Activated T-cell treated with anti-CD3 and anti-CD28 coated beads, Interleukin-2, amount 50 U/mL, for 4 hours (primary cell): ENCODE results near the gene PIAS3. TPM values are rescaled to one million over a fixed set of nuclear protein-coding genes. Genes with fewer than 3 reads are reported as not detected.
"Not testable (repeated sequence)": the region's sequence is repeated elsewhere in the genome, so short reads cannot be mapped to it uniquely, and the experiment has no call there.

Experiments used
- ATAC-seq, 2 donors: fragments of 200-7000 bp; cut with Tn5 transposase; one replicate each; pipeline ENCODE4 v1.10.0; 2021
- DNase-seq: peaks from one replicate; pipeline ENCODE4 v3.0.0-alpha.2; 2020
- H3K27me3 Mint-ChIP-seq: one replicate; pipeline ENCODE4 v1.8.0; 2021; ENCODE audit warnings: low read depth, mixed read lengths
- H3K36me3 Mint-ChIP-seq: one replicate; pipeline ENCODE4 v1.8.0; 2022; ENCODE audit warnings: mixed read lengths; ENCODE audit not compliant: insufficient read depth
- H3K4me1 Mint-ChIP-seq: one replicate; pipeline ENCODE4 v1.8.0; 2021; ENCODE audit warnings: low read depth, mixed read lengths
- H3K4me3 Mint-ChIP-seq: one replicate; pipeline ENCODE4 v1.8.0; 2021; ENCODE audit warnings: mild to moderate bottlenecking, moderate library complexity, mixed read lengths
- H3K9me3 Mint-ChIP-seq: one replicate; pipeline ENCODE4 v1.8.0; 2021; ENCODE audit warnings: mixed read lengths
- total RNA-seq, 3 donors: library from RNA; stranded (reverse); gene quantifications; one replicate each; pipeline ENCODE4 v1.2.1, GENCODE V29; 2021

Gene PIAS3
- total RNA-seq, 3 donors from 2014 or later, result 10.6 to 14.2 (median 12.0) TPM

DNA sequence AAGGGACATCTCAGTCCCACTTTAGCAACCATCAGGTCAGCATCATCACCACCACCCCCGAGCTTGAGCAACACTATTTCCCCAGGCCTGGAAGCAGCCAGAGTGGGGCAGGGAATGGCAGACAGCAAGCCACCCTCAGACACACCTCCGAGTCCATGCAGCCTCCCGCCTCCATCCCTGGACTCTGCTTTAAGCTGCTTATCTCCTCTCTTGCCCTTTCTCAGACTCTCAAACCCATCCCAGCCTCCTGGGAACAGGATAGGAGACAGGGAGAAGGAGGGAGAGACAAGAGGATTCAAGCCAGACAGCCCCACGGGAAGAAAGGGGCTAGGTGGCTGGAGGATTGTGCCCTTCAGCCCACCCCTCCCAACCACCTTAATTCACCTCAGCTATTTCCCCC lies 1.7 kb downstream of the PIAS3 start:
- ATAC-seq (no peak), DNase-seq (no peak)
- Mint-ChIP-seq H3K4me1 (peaks cover 9% of the 10 kb centered on the region), H3K4me3 (peak overlapping the region; percentile 38), H3K9me3 (no peaks in the 10 kb centered on the region), H3K36me3 (peaks cover 11% of the 10 kb centered on the region), H3K27me3 (no peaks in the 10 kb centered on the region)

DNA sequence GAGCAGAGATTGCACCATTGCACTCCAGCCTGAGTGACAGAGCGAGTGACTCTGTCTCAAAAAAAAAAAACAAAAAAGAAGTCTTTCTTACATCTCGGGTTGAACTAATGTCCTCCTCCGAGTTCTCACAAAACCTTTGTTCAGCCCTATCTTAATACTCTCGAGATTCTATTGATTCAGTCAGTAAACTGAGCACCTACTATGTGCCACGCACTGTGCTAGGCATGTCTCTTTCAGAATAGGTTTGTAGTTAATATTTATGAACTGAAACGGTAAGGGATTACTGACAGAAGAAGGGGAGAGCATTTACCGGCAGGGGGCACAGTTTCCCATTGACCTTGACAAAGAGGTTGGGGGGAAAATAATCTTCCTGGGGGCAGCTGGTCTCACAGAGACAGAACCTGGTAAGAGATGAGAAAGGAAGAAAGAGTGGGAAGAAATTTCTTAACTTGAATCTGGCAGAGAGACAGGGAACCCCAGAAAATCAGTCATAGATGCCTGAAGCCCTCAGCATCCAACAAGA lies 3.4 kb downstream of the PIAS3 start:
- DNase-seq (no peak), ATAC-seq (no peak)
- H3K36me3 Mint-ChIP-seq, result peaks cover 15% of the 10 kb centered on the region
- no peaks in the 10 kb centered on the region for H3K27me3 Mint-ChIP-seq
- H3K9me3 Mint-ChIP-seq, result no peaks in the 10 kb centered on the region
- no peak overlapping the region for H3K4me3 Mint-ChIP-seq
- H3K4me1 Mint-ChIP-seq, result peaks cover 9% of the 10 kb centered on the region

DNA sequence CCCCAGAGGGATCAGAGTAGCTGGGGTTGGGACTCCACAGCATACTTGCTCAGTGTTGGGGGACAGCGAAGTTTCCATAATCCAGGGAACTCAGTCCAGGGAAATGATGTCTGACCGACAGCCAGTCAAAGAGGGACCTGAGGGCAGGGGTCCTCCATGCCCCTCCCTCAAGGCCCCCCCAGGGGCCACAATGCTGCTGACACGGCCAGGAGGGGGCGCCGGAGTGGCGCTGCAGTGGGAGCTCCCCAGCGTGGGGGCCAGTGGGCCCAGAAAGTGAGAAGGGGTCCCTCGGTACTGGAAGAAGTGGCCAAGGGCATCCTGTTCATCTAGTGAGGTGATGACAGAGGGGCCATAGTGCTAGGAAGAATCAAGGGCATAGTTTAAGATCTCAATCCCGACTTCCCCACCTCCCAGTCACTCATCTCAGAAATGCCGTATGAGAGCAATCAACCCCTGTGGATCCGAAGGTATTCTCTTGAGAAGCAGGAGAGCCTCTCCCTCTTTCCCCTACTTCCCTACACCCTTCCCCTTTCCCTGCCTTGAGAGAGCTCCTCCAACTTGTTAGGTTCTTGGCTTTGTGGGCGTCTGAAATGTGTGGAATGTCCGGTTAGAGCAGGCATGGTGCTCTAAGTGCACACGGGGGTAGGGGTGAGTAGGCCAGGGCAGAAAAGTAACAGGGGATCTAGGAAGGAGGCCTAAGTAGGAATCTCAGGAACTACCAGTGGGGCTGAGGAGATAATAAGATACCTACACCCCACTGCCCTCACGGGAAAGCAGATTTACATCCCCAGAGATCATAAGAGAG lies 9.3 kb downstream of the PIAS3 start:
- H3K9me3 Mint-ChIP-seq, result no peaks in the 10 kb centered on the region
- H3K36me3 Mint-ChIP-seq, result peaks cover 8% of the 10 kb centered on the region
- H3K4me1 Mint-ChIP-seq, result peaks cover 11% of the 10 kb centered on the region
- ATAC-seq (no peak), DNase-seq (no peak)
- no peak overlapping the region for H3K4me3 Mint-ChIP-seq
- no peaks in the 10 kb centered on the region for H3K27me3 Mint-ChIP-seq

DNA sequence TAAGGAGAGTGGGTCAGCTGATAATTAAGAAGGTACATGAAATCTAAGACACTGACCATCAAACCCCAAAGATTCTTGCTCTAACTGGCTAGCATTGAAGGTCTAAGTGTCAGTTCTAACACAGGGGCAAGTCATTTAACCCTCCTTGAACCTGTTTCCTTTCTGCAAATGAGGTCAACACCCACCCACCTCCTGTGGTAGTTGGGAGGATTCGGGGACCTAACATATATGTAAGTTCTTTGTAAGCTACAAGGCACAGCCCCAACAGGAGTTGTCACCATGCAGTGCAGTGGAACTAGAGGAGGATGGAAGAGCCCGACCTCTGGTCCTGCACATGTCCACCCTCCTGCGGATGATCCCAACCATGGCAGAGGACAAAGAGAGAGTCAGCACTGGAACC lies 11.1 kb downstream of the PIAS3 start:
- DNase-seq (no peak), ATAC-seq (no peak)
- Mint-ChIP-seq H3K4me3 (no peak overlapping the region), H3K9me3 (no peaks in the 10 kb centered on the region), H3K27me3 (no peaks in the 10 kb centered on the region), H3K4me1 (peaks cover 11% of the 10 kb centered on the region), H3K36me3 (peaks cover 6% of the 10 kb centered on the region)

DNA sequence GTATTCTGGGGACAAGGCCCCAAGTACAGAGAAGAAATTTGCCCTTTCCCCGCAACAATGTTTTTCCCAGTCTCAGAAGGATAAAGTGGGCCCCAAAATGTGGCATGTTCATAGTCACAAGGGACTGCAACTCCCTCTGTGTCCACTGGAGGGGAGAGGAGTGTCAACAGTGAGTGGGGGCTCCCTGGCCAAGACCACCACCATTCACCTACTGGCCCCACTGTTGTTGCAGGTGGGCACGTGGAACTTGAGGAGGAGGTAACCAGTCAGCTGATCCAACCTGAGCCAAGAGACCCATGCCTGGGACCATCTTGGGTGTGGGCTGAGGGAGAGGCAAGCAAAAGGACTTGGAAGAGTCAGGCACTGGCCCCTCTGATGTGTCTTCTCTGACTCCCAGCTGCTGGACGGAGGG lies 12.7 kb downstream of the PIAS3 start:
- Mint-ChIP-seq H3K36me3 (peaks cover 13% of the 10 kb centered on the region), H3K27me3 (no peaks in the 10 kb centered on the region), H3K4me3 (no peak overlapping the region), H3K9me3 (no peaks in the 10 kb centered on the region), H3K4me1 (peaks cover 11% of the 10 kb centered on the region)
- DNase-seq (peak; percentile 11), ATAC-seq (peak; percentile 49 to 55)

DNA sequence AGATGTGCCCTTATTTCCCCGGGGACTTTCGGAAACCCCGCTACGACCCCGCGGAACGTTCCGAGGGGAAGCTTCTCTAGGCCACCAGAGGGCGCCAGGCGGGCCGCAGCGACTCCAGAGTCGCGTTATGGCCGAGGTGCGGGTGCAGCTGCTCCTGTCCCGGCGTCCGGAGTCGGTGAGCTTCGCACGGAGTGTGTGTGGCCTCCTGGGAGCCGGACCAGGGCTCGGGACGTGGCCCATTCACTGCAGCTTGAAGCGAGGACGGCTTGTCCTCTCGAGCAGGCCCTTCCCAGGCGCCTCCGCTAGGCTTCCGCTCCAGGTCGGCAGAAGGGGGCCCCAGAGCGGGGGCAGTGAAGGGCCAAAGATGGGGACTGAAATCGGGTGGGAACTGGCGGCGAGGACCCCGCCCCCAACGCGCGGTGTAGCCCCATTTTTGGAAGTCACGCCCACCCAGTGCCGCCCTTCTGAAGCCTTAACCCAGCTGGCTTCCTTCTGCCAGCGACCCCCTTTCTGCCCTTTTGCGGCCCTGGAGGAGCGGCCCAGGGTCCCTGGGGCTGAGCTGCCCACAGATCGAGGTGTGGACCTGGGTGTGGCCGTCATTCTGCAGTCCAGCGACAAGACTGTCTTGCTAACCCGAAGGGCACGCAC lies 13.2 kb downstream of the PIAS3 start, which contains the start of gene NUDT17:
Gene NUDT17, plus strand, starts transcription at position 117 of the 648 bp plus-strand sequence. Its CDS starts 11 bp downstream, at position 128.
- H3K4me1 Mint-ChIP-seq, result peaks cover 11% of the 10 kb centered on the region
- no peak within 1 kb of the TSS for H3K4me3 Mint-ChIP-seq
- H3K36me3 Mint-ChIP-seq, result peaks cover 13% of the 10 kb centered on the region
- DNase-seq, result peak; percentile 75
- H3K27me3 Mint-ChIP-seq, result no peaks in the 10 kb centered on the region
- ATAC-seq, result peak; percentile 79 to 86
- no peaks in the 10 kb centered on the region for H3K9me3 Mint-ChIP-seq

DNA sequence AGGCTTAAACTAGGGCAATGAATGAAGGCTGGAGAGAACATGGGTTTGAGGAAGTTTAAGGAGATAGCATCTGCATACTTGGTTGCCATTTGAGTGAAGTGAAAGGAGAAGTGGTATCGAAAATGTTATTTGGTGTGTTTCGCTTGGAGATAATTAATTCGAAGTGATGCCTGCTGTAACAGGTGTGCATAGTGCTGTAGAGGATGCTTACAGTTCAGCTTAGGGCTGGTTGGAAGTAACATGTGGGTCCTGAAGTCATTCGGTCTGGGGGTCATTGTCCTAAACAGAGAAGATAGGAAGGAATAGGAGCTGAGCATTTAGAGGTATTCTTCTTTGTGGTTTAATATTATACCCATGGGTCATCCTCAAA lies 13.8 kb downstream of the PIAS3 start:
- peaks cover 10% of the 10 kb centered on the region for H3K4me1 Mint-ChIP-seq
- H3K4me3 Mint-ChIP-seq, result no peak overlapping the region
- DNase-seq (no peak), ATAC-seq (peak; percentile 59 to 61)
- H3K27me3 Mint-ChIP-seq, result no peaks in the 10 kb centered on the region
- peaks cover 14% of the 10 kb centered on the region for H3K36me3 Mint-ChIP-seq
- H3K9me3 Mint-ChIP-seq, result no peaks in the 10 kb centered on the region

DNA sequence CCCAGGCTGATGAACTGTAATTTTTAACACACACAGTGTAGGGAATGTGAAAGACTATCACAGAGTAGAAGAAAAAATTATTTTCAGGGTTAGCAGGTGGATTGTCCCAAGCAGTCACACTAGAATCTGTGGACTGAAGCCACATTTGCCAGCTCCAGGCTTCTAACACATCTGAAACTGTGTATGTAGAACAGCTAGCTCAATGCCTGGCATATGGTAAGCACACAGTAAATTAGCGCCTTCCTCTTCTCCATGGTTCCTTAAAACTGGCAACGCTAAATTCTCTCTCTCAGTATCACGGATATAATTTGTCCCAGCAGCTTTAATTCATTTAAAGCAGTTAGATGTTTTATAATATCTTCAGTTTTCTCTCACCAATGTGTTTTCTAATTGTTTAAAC lies 15.8 kb downstream of the PIAS3 start:
- Mint-ChIP-seq H3K9me3 (no peaks in the 10 kb centered on the region), H3K27me3 (no peaks in the 10 kb centered on the region), H3K36me3 (peaks cover 20% of the 10 kb centered on the region), H3K4me3 (no peak overlapping the region), H3K4me1 (peaks cover 6% of the 10 kb centered on the region)
- no peak for ATAC-seq
- no peak for DNase-seq

DNA sequence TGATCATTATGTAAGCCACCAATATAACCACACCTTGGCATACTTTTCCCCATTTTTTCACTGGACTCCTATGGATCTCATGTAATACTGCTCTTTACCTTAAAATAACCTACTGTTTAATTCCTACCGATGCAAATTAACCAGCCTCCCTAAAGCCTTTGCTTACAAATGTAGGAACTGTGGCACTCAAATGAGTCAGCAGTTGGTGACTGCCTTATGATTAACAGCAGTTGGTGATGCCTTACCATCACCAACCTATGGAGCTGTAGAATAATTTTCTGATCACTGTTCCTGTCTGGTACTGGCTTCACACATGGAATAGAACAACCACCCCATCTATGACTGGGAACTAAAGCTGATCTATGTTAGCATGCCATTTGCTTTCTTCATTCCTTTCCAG lies 21.2 kb downstream of the PIAS3 start:
- no peak overlapping the region for H3K4me3 Mint-ChIP-seq
- DNase-seq, result no peak
- peaks cover 37% of the 10 kb centered on the region for H3K36me3 Mint-ChIP-seq
- no peak for ATAC-seq
- no peaks in the 10 kb centered on the region for H3K9me3 Mint-ChIP-seq
- no peaks in the 10 kb centered on the region for H3K27me3 Mint-ChIP-seq
- no peaks in the 10 kb centered on the region for H3K4me1 Mint-ChIP-seq

DNA sequence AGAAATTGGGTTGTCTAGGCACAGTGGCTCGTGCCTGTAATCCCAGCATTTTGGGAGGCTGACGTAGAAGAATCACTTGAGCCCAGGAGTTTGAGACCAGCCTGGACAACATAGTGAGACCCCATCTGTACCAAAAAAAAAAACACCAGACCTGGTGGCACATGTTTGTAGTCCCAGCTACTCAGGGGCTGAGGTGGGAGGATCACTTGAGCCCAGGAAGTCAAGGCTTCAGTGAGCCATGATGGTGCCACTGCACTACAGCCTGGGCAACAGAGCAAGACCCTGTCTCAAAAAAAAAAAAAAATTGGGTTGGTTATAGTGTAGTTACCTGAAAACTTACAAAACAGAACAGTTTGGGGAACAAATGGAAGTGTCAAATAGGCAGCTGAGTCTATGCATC lies 28.1 kb downstream of the PIAS3 start:
- H3K27me3 Mint-ChIP-seq, H3K4me3 Mint-ChIP-seq: not testable (repeated sequence)
- peaks cover 59% of the 10 kb centered on the region for H3K36me3 Mint-ChIP-seq

DNA sequence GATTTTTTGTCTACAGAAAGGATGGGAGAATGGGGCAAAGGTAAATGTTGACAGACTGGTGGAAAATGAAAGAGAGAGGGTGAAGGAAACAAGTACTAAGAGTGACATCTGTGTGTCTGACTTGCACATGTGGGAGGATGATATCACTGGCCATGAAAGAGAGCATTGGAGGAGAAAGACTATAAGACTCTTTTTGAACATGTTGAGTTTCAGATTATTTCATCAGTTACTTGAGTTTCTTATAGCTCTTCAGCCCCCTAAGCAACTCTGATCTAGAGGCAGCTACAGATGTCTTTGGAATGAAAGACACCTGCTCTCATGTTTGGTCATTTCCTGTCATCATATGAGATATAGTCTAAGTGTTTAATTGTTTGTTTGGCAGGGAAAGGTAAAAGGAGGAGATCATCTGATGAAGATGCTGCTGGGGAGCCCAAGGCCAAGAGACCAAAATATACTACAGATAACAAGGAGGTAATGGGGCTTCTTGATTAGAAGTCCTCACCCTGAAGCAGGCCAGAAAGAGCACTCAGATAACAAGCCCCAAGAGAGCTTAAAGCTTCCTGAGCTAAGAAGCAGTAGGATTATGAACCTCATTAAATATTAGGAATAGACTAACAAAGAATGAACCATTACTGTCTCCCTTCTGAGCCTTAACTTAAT lies 30.4 kb downstream of the PIAS3 start:
- Mint-ChIP-seq H3K27me3 (no peaks in the 10 kb centered on the region), H3K4me3 (peak overlapping the region; percentile 22), H3K36me3 (peaks cover 60% of the 10 kb centered on the region), H3K4me1 (peaks cover 41% of the 10 kb centered on the region), H3K9me3 (no peaks in the 10 kb centered on the region)
- DNase-seq (no peak), ATAC-seq (peak; percentile 72 to 75)

More for the DNA sequence above, 28.1 kb downstream of the PIAS3 start:
- not testable (repeated sequence) for ATAC-seq, DNase-seq, H3K9me3 Mint-ChIP-seq
- peaks cover 32% of the 10 kb centered on the region for H3K4me1 Mint-ChIP-seq

DNA sequence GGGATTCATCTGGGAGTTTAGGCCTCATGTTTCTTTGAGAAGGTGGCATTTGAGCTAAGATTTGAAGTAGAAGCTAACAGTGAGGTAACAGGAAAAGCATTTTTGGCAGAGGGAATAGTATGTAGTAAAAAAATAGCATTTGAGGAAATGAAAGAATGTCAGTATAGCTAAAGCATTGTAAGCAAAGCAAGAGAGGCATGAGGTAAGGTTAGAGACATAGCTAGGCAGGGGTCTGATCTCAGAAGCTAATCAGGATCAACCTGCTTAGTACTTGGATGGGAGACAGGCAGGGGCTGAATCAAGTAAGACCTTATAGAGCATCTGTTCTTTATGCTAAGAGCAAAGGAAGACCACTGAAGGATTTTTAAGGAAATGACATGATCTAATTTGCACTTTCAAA lies 30.9 kb downstream of the PIAS3 start:
- ATAC-seq (peak; percentile 4 to 5), DNase-seq (no peak)
- Mint-ChIP-seq H3K9me3 (no peaks in the 10 kb centered on the region), H3K36me3 (peaks cover 55% of the 10 kb centered on the region), H3K4me3 (peak overlapping the region; percentile 22), H3K4me1 (peaks cover 41% of the 10 kb centered on the region), H3K27me3 (no peaks in the 10 kb centered on the region)

DNA sequence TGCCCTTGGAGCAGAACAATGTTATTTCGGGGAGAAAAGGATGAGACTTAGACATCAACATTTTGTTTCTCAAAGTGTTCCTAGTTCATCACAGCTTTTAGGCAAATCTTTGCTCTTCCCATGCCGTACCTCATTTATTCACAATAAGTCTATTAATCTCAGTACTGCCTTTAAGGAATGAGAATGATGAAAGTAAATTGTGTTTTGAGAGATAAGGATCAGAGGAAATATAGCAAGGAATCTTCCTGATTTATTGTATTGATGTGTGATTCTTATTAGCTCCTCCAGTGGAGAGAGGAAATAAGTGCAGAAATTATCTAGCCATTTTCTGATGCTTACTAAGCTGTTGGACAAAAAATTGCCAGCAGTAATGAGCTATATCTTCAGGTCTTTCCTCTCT lies 32.9 kb downstream of the PIAS3 start:
- H3K4me1 Mint-ChIP-seq, result peaks cover 47% of the 10 kb centered on the region
- H3K4me3 Mint-ChIP-seq, result peak overlapping the region; percentile 98
- peaks cover 44% of the 10 kb centered on the region for H3K36me3 Mint-ChIP-seq

DNA sequence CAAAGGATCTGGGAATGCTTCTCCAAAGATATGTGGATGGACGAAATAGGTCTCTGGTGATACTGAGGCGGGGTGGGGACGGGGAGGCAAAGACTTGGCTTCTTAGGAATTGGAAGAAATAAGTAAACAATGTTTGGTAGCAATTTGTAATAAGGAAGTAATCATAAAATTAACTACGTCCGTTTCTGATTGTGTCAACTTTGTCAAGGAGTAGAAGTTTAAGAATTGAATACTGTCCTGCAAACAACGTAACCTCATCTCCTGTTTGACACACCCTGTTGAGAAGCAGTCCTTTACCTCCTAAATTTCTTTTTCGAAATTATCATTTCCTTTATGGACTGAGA lies 34.4 kb downstream of the PIAS3 start:
- Mint-ChIP-seq H3K27me3 (no peaks in the 10 kb centered on the region), H3K4me3 (peak overlapping the region; percentile 98), H3K4me1 (peaks cover 45% of the 10 kb centered on the region), H3K36me3 (peaks cover 33% of the 10 kb centered on the region), H3K9me3 (no peaks in the 10 kb centered on the region)
- DNase-seq (no peak), ATAC-seq (no peak)

More for the DNA sequence above, 32.9 kb downstream of the PIAS3 start:
- DNase-seq, result no peak
- no peak for ATAC-seq
- no peaks in the 10 kb centered on the region for H3K9me3 Mint-ChIP-seq
- H3K27me3 Mint-ChIP-seq, result no peaks in the 10 kb centered on the region
